Measurements from ENCODE around the gene NEO1. TPM values are rescaled to one million over a fixed set of nuclear protein-coding genes. Genes with fewer than 3 reads are reported as not detected.

NEO1 gene
- total RNA-seq, 1 donor from 2014 or later: 75.6 TPM

GRCh38 chr15:73031648-73032047 lies 20.6 kb upstream of the NEO1 start:
- no peak for DNase-seq (ENCODE audit: low read depth, low spot score)
- H3K27me3 Mint-ChIP-seq (ENCODE audit: low read depth): no peaks in the 10 kb centered on the region

GRCh38 chr15:73033611-73034010 lies 18.7 kb upstream of the NEO1 start:
- Mint-ChIP-seq H3K27ac (ENCODE audit: unreplicated experiment) (no peak overlapping the region), H3K27me3 (ENCODE audit: low read depth) (no peaks in the 10 kb centered on the region), H3K4me1 (peaks cover 19% of the 10 kb centered on the region), H3K4me3 (no peak overlapping the region), H3K9me3 (no peaks in the 10 kb centered on the region), H3K36me3 (ENCODE audit: low read depth) (no peaks in the 10 kb centered on the region)
- DNase-seq (ENCODE audit: low read depth, low spot score): no peak
- no peak for TF ChIP-seq CTCF (conservative IDR thresholded peaks at IDR 0.05)

More at GRCh38 chr15:73031648-73032047, 20.6 kb upstream of the NEO1 start:
- Mint-ChIP-seq H3K36me3 (ENCODE audit: low read depth) (no peaks in the 10 kb centered on the region), H3K4me3 (no peak overlapping the region), H3K4me1 (peaks cover 14% of the 10 kb centered on the region), H3K27ac (ENCODE audit: unreplicated experiment) (no peak overlapping the region), H3K9me3 (no peaks in the 10 kb centered on the region)
- TF ChIP-seq CTCF (conservative IDR thresholded peaks at IDR 0.05): no peak

- H3K36me3 Mint-ChIP-seq (ENCODE audit: low read depth): no peaks in the 10 kb centered on the region
- DNase-seq (ENCODE audit: low read depth, low spot score): no peak
- H3K27me3 Mint-ChIP-seq (ENCODE audit: low read depth): no peaks in the 10 kb centered on the region
- no peak for TF ChIP-seq CTCF (conservative IDR thresholded peaks at IDR 0.05)
- no peaks in the 10 kb centered on the region for H3K9me3 Mint-ChIP-seq
- H3K27ac Mint-ChIP-seq (ENCODE audit: unreplicated experiment): no peak overlapping the region
- H3K4me3 Mint-ChIP-seq: no peak overlapping the region
- H3K4me1 Mint-ChIP-seq: peaks cover 20% of the 10 kb centered on the region
Observed at GRCh38 chr15:73034221-73034620, 18.0 kb upstream of the NEO1 start.

GRCh38 chr15:73035221-73035620 lies 17.0 kb upstream of the NEO1 start:
- H3K4me1 Mint-ChIP-seq: peaks cover 17% of the 10 kb centered on the region
- no peak overlapping the region for H3K27ac Mint-ChIP-seq (ENCODE audit: unreplicated experiment)
- H3K36me3 Mint-ChIP-seq (ENCODE audit: low read depth): no peaks in the 10 kb centered on the region
- H3K27me3 Mint-ChIP-seq (ENCODE audit: low read depth): no peaks in the 10 kb centered on the region
- TF ChIP-seq CTCF (conservative IDR thresholded peaks at IDR 0.05): no peak
- no peak for DNase-seq (ENCODE audit: low read depth, low spot score)
- H3K9me3 Mint-ChIP-seq: no peaks in the 10 kb centered on the region
- H3K4me3 Mint-ChIP-seq: no peak overlapping the region

- Mint-ChIP-seq H3K27ac (ENCODE audit: unreplicated experiment) (no peak overlapping the region), H3K4me1 (peaks cover 17% of the 10 kb centered on the region), H3K27me3 (ENCODE audit: low read depth) (no peaks in the 10 kb centered on the region), H3K36me3 (ENCODE audit: low read depth) (no peaks in the 10 kb centered on the region), H3K9me3 (no peaks in the 10 kb centered on the region), H3K4me3 (no peak overlapping the region)
- no peak for TF ChIP-seq CTCF (conservative IDR thresholded peaks at IDR 0.05)
- no peak for DNase-seq (ENCODE audit: low read depth, low spot score)
Observed at GRCh38 chr15:73038220-73038619, 14.0 kb upstream of the NEO1 start.

- no peak overlapping the region for H3K4me3 Mint-ChIP-seq
- DNase-seq (ENCODE audit: low read depth, low spot score): no peak
- no peaks in the 10 kb centered on the region for H3K27me3 Mint-ChIP-seq (ENCODE audit: low read depth)
- H3K27ac Mint-ChIP-seq (ENCODE audit: unreplicated experiment): no peak overlapping the region
- H3K9me3 Mint-ChIP-seq: no peaks in the 10 kb centered on the region
- TF ChIP-seq CTCF (conservative IDR thresholded peaks at IDR 0.05): no peak
- H3K4me1 Mint-ChIP-seq: peaks cover 25% of the 10 kb centered on the region
- H3K36me3 Mint-ChIP-seq (ENCODE audit: low read depth): no peaks in the 10 kb centered on the region
Observed at GRCh38 chr15:73046073-73046472, 6.2 kb upstream of the NEO1 start.

Data from neural crest cell (in vitro differentiated cells).